HG02938 (cell line): ENCODE data around the gene FRRS1L.
A peak's percentile ranks its signal among the peaks of the same experiment; 100 is the strongest.

Experiments
- ATAC-seq: cut with Tn5 transposase; IDR thresholded peaks from one replicate; pipeline ENCODE4 v1.9.1; 2021; ENCODE audit warnings: mild to moderate bottlenecking, moderate library complexity; ENCODE audit not compliant: unreplicated experiment

Gene FRRS1L

GRCh38 chr9:109109967-109110328 lies 57.1 kb downstream of the FRRS1L start:
- ATAC-seq = no peak

- ATAC-seq = no peak
Measured at GRCh38 chr9:109108318-109108717, 58.7 kb downstream of the FRRS1L start.

DNA sequence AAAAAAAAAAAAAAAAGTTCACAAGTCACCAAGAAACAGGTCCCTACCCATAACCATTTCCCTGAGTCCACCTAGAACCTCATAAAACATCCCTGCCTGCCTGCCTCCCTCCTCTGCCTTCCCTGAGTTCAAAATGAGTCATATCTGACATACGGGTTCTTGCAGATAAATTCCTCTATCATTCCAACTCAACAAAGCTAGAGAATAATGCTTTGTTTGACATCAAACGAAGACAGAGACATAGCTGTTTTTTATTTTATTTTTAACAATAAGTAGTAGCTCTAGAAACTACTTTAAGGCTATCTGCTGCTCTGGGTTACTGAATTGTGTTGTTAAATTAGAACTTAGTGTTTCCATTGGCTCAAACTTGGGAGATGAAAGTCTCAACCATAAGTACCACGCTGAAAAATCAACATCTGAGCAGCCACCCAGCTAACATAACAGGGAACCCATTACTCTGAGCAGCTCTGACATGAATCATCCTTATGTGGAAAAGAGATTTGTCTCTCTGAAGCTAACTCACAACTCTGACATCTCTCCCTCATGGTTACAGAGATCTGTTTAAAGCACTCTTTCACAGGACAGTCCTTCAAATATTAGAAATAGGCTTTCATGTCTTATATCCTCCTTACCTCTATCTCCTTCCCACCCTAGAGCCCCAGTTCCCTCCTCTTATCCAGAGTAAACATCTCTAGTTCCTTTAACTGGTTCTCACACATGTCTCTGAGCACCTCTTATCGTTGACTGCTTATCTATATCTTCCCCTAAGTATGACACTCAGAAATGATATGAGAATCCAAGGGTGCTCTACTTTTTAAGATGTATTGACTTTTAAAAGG lies 59.4 kb downstream of the FRRS1L start:
- ATAC-seq = no peak

- peak; percentile 91 for ATAC-seq
Measured at GRCh38 chr9:109101810-109102209, 65.2 kb downstream of the FRRS1L start.

DNA sequence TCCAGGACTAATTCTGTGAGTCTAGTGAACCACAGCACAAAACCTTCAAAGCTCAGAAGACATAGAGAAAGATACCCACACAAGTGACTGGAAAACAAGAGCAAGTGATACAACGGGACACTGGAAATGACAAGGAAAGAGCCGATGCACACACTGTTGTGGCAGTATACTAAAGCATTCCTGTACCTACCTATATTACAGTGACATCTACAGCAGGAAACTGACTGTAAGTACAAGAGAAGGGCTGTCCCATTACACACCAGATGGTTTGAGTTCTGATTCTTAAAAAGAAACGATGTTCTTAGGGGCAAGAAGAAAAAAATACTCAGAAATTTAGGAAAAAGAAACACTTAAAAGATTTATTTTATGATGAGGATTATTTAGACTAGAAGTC lies 65.8 kb downstream of the FRRS1L start:
- ATAC-seq = no peak

- no peak for ATAC-seq
Measured at GRCh38 chr9:109100543-109101201, 66.4 kb downstream of the FRRS1L start.

- no peak for ATAC-seq
Measured at GRCh38 chr9:109098960-109099308, 68.1 kb downstream of the FRRS1L start.

GRCh38 chr9:109098171-109098959 lies 68.7 kb downstream of the FRRS1L start:
- no peak for ATAC-seq

DNA sequence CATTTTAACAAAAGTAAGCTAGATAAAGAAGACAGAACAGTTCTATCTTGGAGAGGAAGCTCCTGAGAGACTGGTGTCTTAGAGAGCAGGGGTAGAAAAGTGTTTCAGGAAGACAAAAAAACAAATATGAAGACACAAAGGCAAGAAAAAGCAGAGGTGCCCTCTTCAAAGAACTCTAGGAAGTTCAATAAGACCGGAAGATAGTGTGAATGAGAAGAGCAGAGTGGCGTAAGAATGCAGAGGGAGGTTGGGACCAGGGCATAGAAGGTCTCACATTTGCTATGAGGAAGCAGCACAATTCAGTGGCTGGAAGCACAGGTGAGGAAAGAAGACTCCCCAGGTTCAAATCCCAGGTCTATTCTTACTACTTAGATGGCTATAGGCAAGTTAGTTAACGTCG lies 69.9 kb downstream of the FRRS1L start:
- ATAC-seq = no peak

DNA sequence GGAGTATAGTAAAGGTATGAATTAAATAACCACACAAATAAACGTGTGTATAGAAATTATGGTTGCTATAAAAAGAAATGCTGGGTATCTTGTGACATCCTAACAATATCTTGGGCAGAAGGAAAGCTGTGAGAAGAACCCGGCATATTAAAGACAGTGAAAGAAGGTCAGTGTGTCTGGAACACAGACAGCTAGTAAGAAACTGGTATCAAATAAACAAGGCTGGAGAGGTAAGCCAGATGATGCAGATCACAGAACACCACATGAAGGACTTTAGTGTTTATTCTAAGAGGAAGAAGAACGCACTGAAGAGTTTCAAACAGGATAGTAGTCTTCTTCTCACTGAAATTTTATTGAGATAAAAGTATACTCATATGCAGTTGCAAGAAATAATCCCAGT lies 71.7 kb downstream of the FRRS1L start:
- ATAC-seq = no peak

DNA sequence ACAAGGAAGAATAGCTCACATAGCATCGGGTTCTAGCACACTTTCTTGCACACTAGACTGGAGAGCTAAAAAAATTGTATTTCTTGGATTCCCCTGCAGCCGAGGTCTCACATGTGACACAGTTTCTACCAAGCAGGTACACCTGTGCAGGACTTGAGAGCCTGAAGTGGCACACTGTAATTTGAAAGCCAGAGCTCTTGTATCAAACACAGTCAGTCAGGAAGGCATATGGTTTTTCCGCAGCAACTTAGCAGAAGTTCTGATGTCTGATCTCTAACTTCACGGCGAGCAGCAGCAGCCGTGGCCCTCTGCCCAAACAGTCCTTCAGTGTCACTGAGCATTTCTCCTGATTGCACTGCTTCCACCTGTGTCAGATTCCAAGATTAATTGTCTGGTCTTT lies 72.8 kb downstream of the FRRS1L start:
- no peak for ATAC-seq

GRCh38 chr9:109092587-109092986 lies 74.5 kb downstream of the FRRS1L start:
- no peak for ATAC-seq

GRCh38 chr9:109092051-109092580 lies 74.9 kb downstream of the FRRS1L start:
- no peak for ATAC-seq

GRCh38 chr9:109088221-109088620 lies 78.8 kb downstream of the FRRS1L start:
- no peak for ATAC-seq

DNA sequence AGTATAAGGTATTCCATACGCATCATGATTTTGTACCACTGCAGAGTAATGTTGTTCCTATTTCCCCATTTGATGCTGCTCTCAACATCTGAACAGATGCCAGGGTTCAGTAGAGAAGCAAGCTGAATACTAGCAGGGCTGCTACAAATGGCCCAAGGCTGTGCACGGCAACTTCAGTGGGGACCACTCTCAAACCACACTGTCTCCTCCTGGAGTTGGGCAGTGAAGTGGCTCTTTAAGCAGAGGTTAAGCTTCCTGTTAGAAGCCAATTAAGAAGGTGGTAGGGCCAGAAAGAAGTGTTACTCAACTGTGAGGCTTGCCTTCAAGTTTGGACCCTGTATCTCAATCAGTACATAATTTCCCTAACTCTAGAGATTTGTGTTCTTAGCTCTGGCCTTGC lies 79.3 kb downstream of the FRRS1L start:
- no peak for ATAC-seq

DNA sequence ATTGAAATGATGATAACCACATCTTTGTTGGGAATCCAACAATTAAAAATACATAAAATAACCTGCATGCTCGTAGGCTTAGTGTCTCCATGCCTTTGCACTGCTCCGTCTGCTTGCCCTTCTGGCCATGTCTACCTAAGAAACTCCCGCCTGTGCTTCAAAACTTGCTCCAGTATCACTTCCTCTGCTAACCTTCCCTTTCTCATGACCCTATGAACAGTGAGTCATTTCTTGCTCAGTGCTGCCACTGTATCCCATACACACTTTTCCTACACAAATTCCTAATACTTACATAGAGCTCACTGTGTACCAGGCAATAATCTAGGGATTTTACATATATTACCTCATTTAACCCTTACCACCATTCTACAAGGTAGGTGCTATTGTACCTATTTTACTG lies 80.8 kb downstream of the FRRS1L start:
- ATAC-seq = peak; percentile 71

- ATAC-seq = no peak
Measured at GRCh38 chr9:109085510-109085909, 81.5 kb downstream of the FRRS1L start.

GRCh38 chr9:109083813-109084405 lies 83.1 kb downstream of the FRRS1L start:
- ATAC-seq = no peak

DNA sequence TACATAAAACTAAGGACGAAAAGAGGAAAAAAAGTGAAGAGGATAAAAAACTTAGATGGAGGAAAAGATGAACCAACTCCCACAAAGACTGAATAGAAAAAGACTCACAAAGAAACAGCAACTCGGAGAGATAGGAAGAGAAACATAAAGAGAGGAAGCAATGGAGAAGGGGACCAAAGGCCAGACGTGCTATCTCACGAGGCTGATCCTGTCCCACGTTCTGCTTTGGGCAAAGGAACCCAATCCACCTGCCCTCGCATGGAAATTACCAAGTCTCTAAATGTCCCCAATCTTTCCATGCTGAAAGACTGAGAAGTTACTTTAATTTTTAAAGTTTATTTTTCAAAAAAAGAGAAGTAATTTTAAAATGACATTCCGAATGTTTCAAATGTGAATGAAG lies 83.9 kb downstream of the FRRS1L start:
- no peak for ATAC-seq

DNA sequence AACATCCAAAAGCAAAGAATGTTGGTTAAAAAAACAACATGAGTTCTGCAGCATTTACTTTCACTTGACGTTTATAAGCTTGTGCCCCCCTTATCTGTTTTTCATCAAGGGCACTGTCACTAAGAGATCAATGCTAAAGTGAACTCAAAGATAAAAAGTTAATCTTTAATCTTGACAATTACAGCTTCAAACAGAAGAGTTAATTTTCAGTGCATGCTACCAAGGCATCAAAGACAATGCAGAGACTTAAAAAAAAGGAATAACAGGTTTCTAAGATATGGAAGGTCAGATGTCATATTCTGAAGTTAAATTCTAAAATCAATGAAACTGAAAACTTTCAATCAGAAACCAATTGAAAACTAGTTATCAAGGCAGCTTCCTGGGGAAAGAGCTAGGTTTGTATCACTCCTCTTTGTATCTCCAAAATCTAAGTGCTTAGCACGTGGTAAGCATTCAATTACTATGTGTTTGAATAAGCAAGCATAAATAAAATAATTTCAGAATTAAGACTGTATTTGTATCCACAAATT lies 84.9 kb downstream of the FRRS1L start:
- ATAC-seq = no peak
